Endothelial cell of umbilical vein (primary cell): ENCODE measurements around the gene EXOC1.

ENCODE experiments used
- CTCF ChIP-seq, 2 donors: IDR thresholded peaks; 1 replicate in 1 of 2; 2 replicates in 1 of 2; pipeline ENCODE4 v1.5.1; 2011; ENCODE audit warnings: low read length in 2 of 2, mild to moderate bottlenecking in 2 of 2, moderate library complexity in 2 of 2, control low read depth in 1 of 2, inconsistent platforms in 1 of 2, low read depth in 1 of 2; ENCODE audit not compliant: insufficient read depth in 1 of 2; ENCODE audit errors: extremely low read depth in 1 of 2
- EZH2 ChIP-seq: IDR thresholded peaks from 2 replicates; pipeline ENCODE4 v1.6.1; 2012; ENCODE audit warnings: borderline replicate concordance, low read depth, mild to moderate bottlenecking, moderate library complexity, low read length, inconsistent platforms; ENCODE audit not compliant: severe bottlenecking
- FOS ChIP-seq: IDR thresholded peaks from 2 replicates; pipeline ENCODE4 v1.6.1; 2011; ENCODE audit warnings: mild to moderate bottlenecking, low read length, moderate library complexity, borderline replicate concordance; ENCODE audit not compliant: insufficient read depth
- JUN ChIP-seq: IDR thresholded peaks from 2 replicates; pipeline ENCODE4 v1.6.1; 2011; ENCODE audit warnings: borderline replicate concordance, low read depth; ENCODE audit not compliant: insufficient read length, insufficient read depth
- MYC ChIP-seq: IDR thresholded peaks from one replicate; pipeline ENCODE4 v1.6.1; 2011; ENCODE audit warnings: mild to moderate bottlenecking, low read depth, low read length
- POLR2A ChIP-seq: IDR thresholded peaks from 2 replicates; pipeline ENCODE4 v1.6.1; 2012; ENCODE audit warnings: low read depth, mild to moderate bottlenecking, control low read depth, low read length
- POLR2AphosphoS5 ChIP-seq: IDR thresholded peaks from 2 replicates; pipeline ENCODE4 v1.6.1; 2012; ENCODE audit warnings: low read depth, mild to moderate bottlenecking, control low read depth, low read length, moderate library complexity; ENCODE audit not compliant: insufficient read depth
- TF ChIP-seq, protein P1 (sequence below): IDR thresholded peaks from 2 replicates; pipeline ENCODE4 v1.6.1; 2011; ENCODE audit not compliant: insufficient read depth, insufficient read length

- TF ChIP-seq CTCF (IDR thresholded peaks at IDR 0.05; ENCODE audit: extremely low read depth in 1 of 2, insufficient read depth in 1 of 2, low read depth in 1 of 2, low read length in 2 of 2) (no peak), JUN (no peak), POLR2A (no peak), FOS (no peak), EZH2 (no peak), POLR2AphosphoS5 (no peak), MYC (no peak)
- TF ChIP-seq, protein P1, sequence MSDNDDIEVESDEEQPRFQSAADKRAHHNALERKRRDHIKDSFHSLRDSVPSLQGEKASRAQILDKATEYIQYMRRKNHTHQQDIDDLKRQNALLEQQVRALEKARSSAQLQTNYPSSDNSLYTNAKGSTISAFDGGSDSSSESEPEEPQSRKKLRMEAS = no peak
These were observed 51.1 kb downstream of the EXOC1 start for GRCh38 chr4:55904576-55904975.
